Liver (tissue), 3 donors: ENCODE data around the gene TOMM40L.

Experiments
- ATF3 ChIP-seq: IDR thresholded peaks from 2 replicates; pipeline ENCODE4 v1.6.1; 2016; ENCODE audit warnings: antibody characterized with exemption
- CTCF ChIP-seq: fragments of 150-350 bp; IDR thresholded peaks from 2 replicates; pipeline ENCODE4 v1.5.1; 2017; ENCODE audit warnings: improper control_type of control experiment, low read depth, low read length; ENCODE audit not compliant: missing input control
- EGR1 ChIP-seq, 2 donors: IDR thresholded peaks; 2 replicates each; pipeline ENCODE4 v1.6.1; 2016 to 2018; ENCODE audit warnings: antibody characterized with exemption in 2 of 2, low read depth in 2 of 2
- MAX ChIP-seq: IDR thresholded peaks from 2 replicates; pipeline ENCODE4 v1.6.1; 2016; ENCODE audit warnings: antibody characterized with exemption
- REST ChIP-seq: IDR thresholded peaks from 2 replicates; pipeline ENCODE4 v1.6.1; 2016; ENCODE audit warnings: antibody characterized with exemption, mild to moderate bottlenecking
- SP1 ChIP-seq: IDR thresholded peaks from 2 replicates; pipeline ENCODE4 v1.6.1; 2018; ENCODE audit warnings: antibody characterized with exemption, mild to moderate bottlenecking
- TAF1 ChIP-seq: conservative IDR thresholded peaks from 2 replicates; pipeline ENCODE4 v1.6.1; 2016; ENCODE audit warnings: antibody characterized with exemption, mild to moderate bottlenecking
- YY1 ChIP-seq: IDR thresholded peaks from 2 replicates; pipeline ENCODE4 v1.6.1; 2016; ENCODE audit warnings: antibody characterized with exemption, mild to moderate bottlenecking
- ZBTB33 ChIP-seq: IDR thresholded peaks from 2 replicates; pipeline ENCODE4 v1.6.1; 2016; ENCODE audit warnings: antibody characterized with exemption
- donor health status: healthy.
- donor health status: healthy.

GRCh38 chr1:161266202-161266601 lies 40.3 kb downstream of the TOMM40L start:
- no peak for TF ChIP-seq CTCF
- no peak for TF ChIP-seq MAX
- no peak for TF ChIP-seq TAF1
- TF ChIP-seq YY1: no peak
- no peak for TF ChIP-seq EGR1 (IDR thresholded peaks at IDR 0.05; ENCODE audit: low read depth in 2 of 2)
- no peak for TF ChIP-seq SP1
- no peak for TF ChIP-seq REST
- TF ChIP-seq ZBTB33: no peak
- no peak for TF ChIP-seq ATF3
